ENCODE measurements around the gene CLK2. TPM values are rescaled to one million over a fixed set of nuclear protein-coding genes. Genes with fewer than 3 reads are reported as not detected.
A peak's percentile ranks its signal among the peaks of the same experiment; 100 is the strongest.

CLK2 gene
- total RNA-seq, 2 donors from 2014 or later = 69.8 to 82.3 TPM

DNA sequence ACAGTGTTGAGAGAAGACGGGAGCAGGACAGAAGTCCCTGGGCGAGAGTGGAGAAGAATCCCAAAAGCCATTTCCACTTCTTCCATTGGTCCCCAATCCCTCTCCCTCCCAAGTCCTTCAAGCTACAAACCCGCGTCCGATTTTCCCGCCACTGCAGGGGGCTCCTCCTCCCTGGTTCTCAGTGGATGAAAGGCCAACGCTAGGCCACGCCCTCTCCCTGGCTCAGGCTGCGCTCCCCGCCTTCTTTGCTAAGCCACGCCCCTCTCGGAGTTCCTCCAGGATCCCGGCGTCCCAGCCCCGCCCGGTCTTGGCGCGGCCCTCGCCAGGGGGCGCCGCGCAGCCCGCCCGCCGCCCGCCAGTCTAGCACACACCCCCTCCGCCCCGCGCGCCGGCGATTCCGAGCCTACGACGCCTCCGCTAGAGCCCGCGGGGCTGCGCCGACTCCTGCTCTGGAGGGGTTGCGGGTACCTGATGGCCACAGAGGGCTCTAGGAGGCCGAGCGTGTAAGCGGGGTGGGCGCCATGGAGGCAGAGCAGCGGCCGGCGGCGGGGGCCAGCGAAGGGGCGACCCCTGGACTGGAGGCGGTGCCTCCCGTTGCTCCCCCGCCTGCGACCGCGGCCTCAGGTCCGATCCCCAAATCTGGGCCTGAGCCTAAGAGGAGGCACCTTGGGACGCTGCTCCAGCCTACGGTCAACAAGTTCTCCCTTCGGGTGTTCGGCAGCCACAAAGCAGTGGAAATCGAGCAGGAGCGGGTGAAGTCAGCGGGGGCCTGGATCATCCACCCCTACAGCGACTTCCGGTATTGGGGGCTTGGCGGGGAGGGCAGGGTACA, 4.0 kb upstream of the CLK2 start, which contains the start of gene HCN3:
Gene HCN3, plus strand, starts transcription at position 394 of the 832 bp plus-strand sequence. Its CDS starts 128 bp downstream, at position 522.
- WGBS, 2 experiments (ENCODE audit: insufficient coverage in 1 of 2, insufficient read length in 1 of 2) = 1 to 5% methylated on average over 15 to 68 of the region's 68 CpGs
- H3K27ac ChIP-seq (ENCODE audit: low read depth, low read length) = no peak within 1 kb of the TSS
- peak; percentile 100 for DNase-seq
- H3K27me3 ChIP-seq (ENCODE audit: control insufficient read depth, insufficient read depth, low read length, poor library complexity, severe bottlenecking) = no peaks in the 10 kb centered on the region
- H3K9me3 ChIP-seq (ENCODE audit: control insufficient read depth, low read length) = no peaks in the 10 kb centered on the region
- no peak within 1 kb of the TSS for H3K27ac Mint-ChIP-seq
- peak; percentile 80 for TF ChIP-seq CTCF (conservative IDR thresholded peaks at IDR 0.05)
- no peaks in the 10 kb centered on the region for H3K36me3 ChIP-seq (ENCODE audit: control insufficient read depth, insufficient read depth, low read length)
- peak within 1 kb of the TSS; percentile 6 for H3K9ac ChIP-seq (ENCODE audit: extremely low read depth, low read length, poor library complexity, severe bottlenecking)
- peak within 1 kb of the TSS; percentile 63 for H3K4me3 Mint-ChIP-seq
- peaks cover 4% of the 10 kb centered on the region for H3K27me3 Mint-ChIP-seq (ENCODE audit: insufficient read depth)
- peaks cover 11% of the 10 kb centered on the region for H3K36me3 Mint-ChIP-seq (ENCODE audit: low read depth)
- no peaks in the 10 kb centered on the region for H3K9me3 Mint-ChIP-seq
- peaks cover 23% of the 10 kb centered on the region for H3K4me1 Mint-ChIP-seq
- H3K4me3 ChIP-seq (ENCODE audit: low read length) = peak within 1 kb of the TSS; percentile 85
- peaks cover 6% of the 10 kb centered on the region for H3K4me1 ChIP-seq (ENCODE audit: control insufficient read depth, insufficient read depth, low read length)

- peaks cover 39% of the 10 kb centered on the region for H3K36me3 ChIP-seq (ENCODE audit: control insufficient read depth, insufficient read depth, low read length)
- H3K9me3 Mint-ChIP-seq = no peaks in the 10 kb centered on the region
- TF ChIP-seq CTCF (conservative IDR thresholded peaks at IDR 0.05) = no peak
- no peaks in the 10 kb centered on the region for H3K9me3 ChIP-seq (ENCODE audit: control insufficient read depth, low read length)
- peak overlapping the region; percentile 87 for H3K4me3 Mint-ChIP-seq
- no peaks in the 10 kb centered on the region for H3K27me3 ChIP-seq (ENCODE audit: control insufficient read depth, insufficient read depth, low read length, poor library complexity, severe bottlenecking)
- no peak for DNase-seq
- H3K9ac ChIP-seq (ENCODE audit: extremely low read depth, low read length, poor library complexity, severe bottlenecking) = peak overlapping the region; percentile 41
- peaks cover 45% of the 10 kb centered on the region for H3K36me3 Mint-ChIP-seq (ENCODE audit: low read depth)
- no peaks in the 10 kb centered on the region for H3K4me1 ChIP-seq (ENCODE audit: control insufficient read depth, insufficient read depth, low read length)
- peaks cover 13% of the 10 kb centered on the region for H3K4me1 Mint-ChIP-seq
- H3K27ac ChIP-seq (ENCODE audit: low read depth, low read length) = peak overlapping the region; percentile 80
- WGBS, 2 experiments (ENCODE audit: insufficient coverage in 1 of 2, insufficient read length in 1 of 2) = 3 to 4% methylated on average over 10 to 43 of the region's 44 CpGs
- peak overlapping the region; percentile 91 for H3K4me3 ChIP-seq (ENCODE audit: low read length)
- H3K27ac Mint-ChIP-seq = peak overlapping the region; percentile 85
- peaks cover 4% of the 10 kb centered on the region for H3K27me3 Mint-ChIP-seq (ENCODE audit: insufficient read depth)
Observed at GRCh38 chr1:155272466-155273342, 600 bp downstream of the CLK2 start.

GRCh38 chr1:155269381-155269780, 3.9 kb downstream of the CLK2 start:
- no peak for TF ChIP-seq CTCF (conservative IDR thresholded peaks at IDR 0.05)
- H3K36me3 Mint-ChIP-seq (ENCODE audit: low read depth) = peaks cover 74% of the 10 kb centered on the region

More at GRCh38 chr1:155269381-155269780, 3.9 kb downstream of the CLK2 start:
- no peak overlapping the region for H3K4me3 ChIP-seq (ENCODE audit: low read length)
- Mint-ChIP-seq H3K4me3 (no peak overlapping the region), H3K27ac (no peak overlapping the region), H3K9me3 (no peaks in the 10 kb centered on the region), H3K27me3 (ENCODE audit: insufficient read depth) (no peaks in the 10 kb centered on the region), H3K4me1 (peaks cover 13% of the 10 kb centered on the region)
- H3K27me3 ChIP-seq (ENCODE audit: control insufficient read depth, insufficient read depth, low read length, poor library complexity, severe bottlenecking) = no peaks in the 10 kb centered on the region
- 96 to 98% methylated on average over 19 to 21 of the region's 21 CpGs for WGBS, 2 experiments (ENCODE audit: insufficient coverage in 1 of 2, insufficient read length in 1 of 2)
- no peaks in the 10 kb centered on the region for H3K4me1 ChIP-seq (ENCODE audit: control insufficient read depth, insufficient read depth, low read length)
- no peaks in the 10 kb centered on the region for H3K9me3 ChIP-seq (ENCODE audit: control insufficient read depth, low read length)
- H3K27ac ChIP-seq (ENCODE audit: low read depth, low read length) = no peak overlapping the region
- H3K9ac ChIP-seq (ENCODE audit: extremely low read depth, low read length, poor library complexity, severe bottlenecking) = no peak overlapping the region
- H3K36me3 ChIP-seq (ENCODE audit: control insufficient read depth, insufficient read depth, low read length) = peaks cover 72% of the 10 kb centered on the region
- DNase-seq = no peak
